Thoracic aorta (tissue), 2 donors: Measurements from ENCODE around the gene IQCB1. TPM values are rescaled to one million over a fixed set of nuclear protein-coding genes. Genes with fewer than 3 reads are reported as not detected.
A peak's percentile ranks its signal among the peaks of the same experiment; 100 is the strongest.
"Not testable (repeated sequence)": the region's sequence is repeated elsewhere in the genome, so short reads cannot be mapped to it uniquely, and the experiment has no call there.

Source experiments
- ATAC-seq: fragments of 150-250 bp; one replicate; pipeline ENCODE4 v1.8.0; 2017; ENCODE audit warnings: low read depth; ENCODE audit not compliant: insufficient number of reproducible peaks, low FRiP score
- DNase-seq: peaks from one replicate; pipeline ENCODE4 v3.0.0-alpha.2; 2020; ENCODE audit warnings: low spot score
- H3K27ac ChIP-seq, 2 donors: fragments of 200-600 bp; sonication (generic); 1 replicate in 1 of 2; 2 replicates in 1 of 2; pipeline ENCODE4 v1.5.1; 2016; ENCODE audit warnings: mild to moderate bottlenecking in 2 of 2, moderate library complexity in 2 of 2
- H3K27me3 ChIP-seq: fragments of 200-600 bp; sonication (generic); replicated peaks from 2 replicates; pipeline ENCODE4 v1.6.0; 2016; ENCODE audit warnings: mild to moderate bottlenecking; ENCODE audit not compliant: insufficient read depth
- H3K36me3 ChIP-seq: fragments of 200-600 bp; sonication (generic); one replicate; pipeline ENCODE4 v1.5.1; 2016
- H3K4me1 ChIP-seq, 2 donors: fragments of 200-600 bp; sonication (generic); 1 replicate in 1 of 2; 2 replicates in 1 of 2; pipeline versions ENCODE4 v1.5.1 to v1.6.0; 2016; ENCODE audit warnings: low read depth in 2 of 2, mild to moderate bottlenecking in 1 of 2; ENCODE audit not compliant: control insufficient read depth in 1 of 2
- H3K4me3 ChIP-seq: fragments of 200-600 bp; sonication (generic); 2 replicates; pipeline ENCODE4 v1.5.1; 2016; ENCODE audit warnings: mild to moderate bottlenecking
- H3K9me3 ChIP-seq: fragments of 200-600 bp; sonication (generic); 2 replicates; pipeline ENCODE4 v1.5.1; 2016
- total RNA-seq, 2 donors: library from RNA; depleted of rRNA; stranded (reverse); fragments of >200 nt; gene quantifications; one replicate each; pipeline versions ENCODE4 v1.1.0 to v1.2.3, GENCODE V29; 2016
- TF ChIP-seq, protein P1 (sequence below): fragments of 200-600 bp; sonication (generic); IDR thresholded peaks from one replicate; pipeline ENCODE4 v1.5.1; 2019; ENCODE audit warnings: antibody characterized with exemption

IQCB1 gene
- total RNA-seq, 2 donors from 2014 or later: 19.3 to 28.4 TPM

DNA sequence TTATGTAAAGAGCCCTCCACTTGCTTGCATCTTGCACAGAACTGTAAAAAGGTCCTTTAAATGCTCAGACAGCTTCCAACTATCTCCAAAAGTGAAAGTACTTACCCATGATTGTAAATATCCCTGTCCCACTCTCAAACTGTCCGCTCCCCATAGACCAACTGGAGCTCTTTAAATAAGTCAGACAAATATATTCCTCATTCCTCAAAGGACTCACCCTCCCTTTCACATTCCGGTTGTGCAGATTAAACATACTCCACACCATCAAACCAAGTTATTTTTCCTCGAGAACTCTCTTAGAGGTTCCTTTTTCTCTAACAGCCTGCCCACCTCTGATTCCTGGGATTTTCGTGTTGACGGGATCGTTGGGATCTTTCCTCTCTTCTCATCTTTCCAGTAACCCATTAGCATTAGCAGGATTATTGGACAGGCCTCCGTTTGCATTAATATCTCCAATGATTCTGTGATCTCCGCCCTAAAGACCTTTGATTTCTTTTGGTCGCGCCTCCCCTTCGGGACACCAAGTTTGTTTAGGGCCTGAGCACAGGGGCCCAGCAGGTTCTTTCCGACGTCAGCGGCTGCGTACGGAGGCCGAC is 86.1 kb downstream of the IQCB1 start:
- ATAC-seq (no peak), DNase-seq (no peak)
- Histone ChIP-seq H3K4me1 (peaks cover 22 to 32% of the 10 kb centered on the region in 2 donors), H3K27me3 (no peaks in the 10 kb centered on the region), H3K9me3 (no peaks in the 10 kb centered on the region), H3K36me3 (no peaks in the 10 kb centered on the region), H3K4me3 (peak overlapping the region; percentile 99), H3K27ac (peak overlapping the region; percentile 85 to 97)
- TF ChIP-seq, protein P1, sequence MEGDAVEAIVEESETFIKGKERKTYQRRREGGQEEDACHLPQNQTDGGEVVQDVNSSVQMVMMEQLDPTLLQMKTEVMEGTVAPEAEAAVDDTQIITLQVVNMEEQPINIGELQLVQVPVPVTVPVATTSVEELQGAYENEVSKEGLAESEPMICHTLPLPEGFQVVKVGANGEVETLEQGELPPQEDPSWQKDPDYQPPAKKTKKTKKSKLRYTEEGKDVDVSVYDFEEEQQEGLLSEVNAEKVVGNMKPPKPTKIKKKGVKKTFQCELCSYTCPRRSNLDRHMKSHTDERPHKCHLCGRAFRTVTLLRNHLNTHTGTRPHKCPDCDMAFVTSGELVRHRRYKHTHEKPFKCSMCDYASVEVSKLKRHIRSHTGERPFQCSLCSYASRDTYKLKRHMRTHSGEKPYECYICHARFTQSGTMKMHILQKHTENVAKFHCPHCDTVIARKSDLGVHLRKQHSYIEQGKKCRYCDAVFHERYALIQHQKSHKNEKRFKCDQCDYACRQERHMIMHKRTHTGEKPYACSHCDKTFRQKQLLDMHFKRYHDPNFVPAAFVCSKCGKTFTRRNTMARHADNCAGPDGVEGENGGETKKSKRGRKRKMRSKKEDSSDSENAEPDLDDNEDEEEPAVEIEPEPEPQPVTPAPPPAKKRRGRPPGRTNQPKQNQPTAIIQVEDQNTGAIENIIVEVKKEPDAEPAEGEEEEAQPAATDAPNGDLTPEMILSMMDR: no peak

DNA sequence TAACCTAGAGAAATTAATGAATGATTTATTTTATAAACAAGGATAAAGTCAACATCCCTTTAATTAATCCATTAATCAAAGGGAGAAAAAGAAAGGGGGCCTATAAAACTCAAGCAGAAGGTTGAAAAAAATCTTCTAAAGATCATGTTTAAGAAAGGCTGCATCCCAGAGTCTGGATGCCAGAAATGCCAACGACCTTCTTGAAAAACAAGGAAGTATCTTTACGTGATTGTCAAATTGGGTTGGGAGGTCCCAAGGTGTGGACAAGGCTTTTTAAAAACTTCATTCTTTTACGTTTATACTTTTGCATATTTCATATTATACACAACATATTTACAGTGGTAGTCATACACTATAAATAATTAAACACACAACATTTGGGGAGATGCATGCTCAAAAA is 86.9 kb downstream of the IQCB1 start:
- TF ChIP-seq, protein P1: no peak
- Histone ChIP-seq H3K9me3 (no peaks in the 10 kb centered on the region), H3K27me3 (no peaks in the 10 kb centered on the region), H3K36me3 (no peaks in the 10 kb centered on the region), H3K4me1 (peaks cover 22 to 32% of the 10 kb centered on the region in 2 donors), H3K4me3 (peak overlapping the region; percentile 99), H3K27ac (no peak overlapping the region)
- ATAC-seq: no peak
- DNase-seq: no peak

DNA sequence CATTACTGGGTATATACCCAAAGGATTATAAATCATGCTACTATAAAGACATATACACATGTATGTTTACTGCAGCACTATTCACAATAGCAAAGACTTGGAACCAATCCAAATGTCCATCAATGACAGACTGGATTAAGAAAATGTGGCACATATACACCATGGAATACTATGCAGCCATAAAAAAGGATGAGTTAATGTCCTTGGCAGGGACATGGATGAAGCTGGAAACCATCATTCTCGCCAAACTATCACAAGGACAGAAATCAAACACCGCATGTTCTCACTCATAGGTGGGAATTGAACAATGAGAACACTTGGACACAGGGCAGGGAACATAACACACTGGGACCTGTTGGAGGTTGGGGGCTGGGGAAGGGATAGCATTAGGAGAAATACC is 91.8 kb downstream of the IQCB1 start:
- not testable (repeated sequence) for H3K36me3 ChIP-seq, DNase-seq, H3K27ac ChIP-seq, H3K9me3 ChIP-seq, ATAC-seq, H3K27me3 ChIP-seq, H3K4me3 ChIP-seq
- H3K4me1 ChIP-seq: peaks cover 29 to 52% of the 10 kb centered on the region in 2 donors

DNA sequence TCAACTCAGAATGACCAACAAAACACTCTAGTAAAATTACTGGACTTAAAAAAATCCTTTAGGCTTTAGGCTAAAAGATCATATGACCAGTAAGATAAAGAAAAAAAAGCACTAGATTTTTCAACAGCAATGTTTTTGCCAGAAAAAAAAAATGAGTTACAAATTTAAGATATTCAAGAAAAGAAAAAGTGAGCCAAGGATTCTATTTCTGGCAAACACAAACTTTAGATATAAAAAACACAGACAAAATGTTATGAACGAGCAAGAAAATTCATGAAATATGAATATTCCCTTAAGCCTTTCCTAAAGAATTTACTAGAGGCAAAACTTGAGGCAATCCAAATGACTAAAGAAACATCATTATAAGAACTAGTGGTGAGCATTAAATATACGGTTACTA is 94.0 kb downstream of the IQCB1 start:
- no peaks in the 10 kb centered on the region for H3K36me3 ChIP-seq
- DNase-seq: no peak
- TF ChIP-seq, protein P1: no peak
- no peaks in the 10 kb centered on the region for H3K27me3 ChIP-seq
- no peak overlapping the region for H3K27ac ChIP-seq
- no peak for ATAC-seq
- H3K4me3 ChIP-seq: no peak overlapping the region
- no peaks in the 10 kb centered on the region for H3K9me3 ChIP-seq
- peaks cover 13 to 39% of the 10 kb centered on the region in 2 donors for H3K4me1 ChIP-seq

DNA sequence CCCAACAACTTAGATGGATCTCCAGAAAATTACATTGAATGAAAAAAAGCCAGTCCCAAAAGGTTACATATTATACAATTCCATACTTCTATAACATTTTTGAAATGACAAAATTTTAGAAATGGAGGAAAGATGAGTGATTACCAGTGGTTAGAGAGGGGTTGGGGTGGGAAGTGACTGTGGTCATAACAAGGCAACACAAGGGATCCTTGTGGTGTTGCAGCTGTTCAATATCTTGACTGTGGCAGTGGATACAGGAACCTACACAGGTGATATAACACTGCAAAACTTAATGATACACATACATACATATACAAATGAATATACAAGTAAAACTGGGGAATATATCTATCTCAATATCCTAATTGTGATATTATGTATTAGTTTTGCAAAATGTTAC is 95.0 kb downstream of the IQCB1 start:
- H3K27ac ChIP-seq: no peak overlapping the region
- no peak overlapping the region for H3K4me3 ChIP-seq
- no peaks in the 10 kb centered on the region for H3K36me3 ChIP-seq
- no peaks in the 10 kb centered on the region for H3K27me3 ChIP-seq
- ATAC-seq (no peak), DNase-seq (no peak)
- no peaks in the 10 kb centered on the region for H3K9me3 ChIP-seq
- TF ChIP-seq, protein P1: no peak
- peaks cover 9 to 34% of the 10 kb centered on the region in 2 donors for H3K4me1 ChIP-seq

DNA sequence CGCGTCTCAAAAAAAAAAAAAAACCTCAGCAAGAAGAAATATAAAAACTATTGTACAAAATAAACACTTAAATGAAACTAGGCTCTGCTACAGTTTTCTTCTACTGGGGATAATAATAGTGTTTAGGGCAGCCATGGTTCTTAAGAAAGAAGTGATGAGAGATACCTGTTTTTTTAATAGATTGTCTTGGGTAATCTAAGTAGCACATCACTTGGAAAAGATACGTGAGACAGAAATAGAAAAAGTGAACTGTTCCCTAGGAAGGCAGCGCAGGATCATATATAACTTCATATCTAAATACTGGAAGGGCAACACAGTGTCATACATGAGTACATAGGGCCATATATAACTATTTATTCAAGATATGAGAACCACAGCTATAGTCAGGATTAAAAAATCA is 97.2 kb downstream of the IQCB1 start:
- H3K4me3 ChIP-seq: no peak overlapping the region
- H3K9me3 ChIP-seq: no peaks in the 10 kb centered on the region
- DNase-seq: no peak
- ATAC-seq: no peak
- TF ChIP-seq, protein P1: no peak
- no peaks in the 10 kb centered on the region for H3K36me3 ChIP-seq
- no peaks in the 10 kb centered on the region for H3K27me3 ChIP-seq
- no peak overlapping the region for H3K27ac ChIP-seq
- peaks cover 9 to 34% of the 10 kb centered on the region in 2 donors for H3K4me1 ChIP-seq
